Measurements from ENCODE around the gene PTEN.
A peak's percentile ranks its signal among the peaks of the same experiment; 100 is the strongest.

PTEN gene

GRCh38 chr10:87819289-87819585 is 44.2 kb upstream of the PTEN start:
- CTCF ChIA-PET: interaction anchor here (0.6 to 1.2 kb wide), 5 partner anchors 11 to 992 kb away, joined by 3 to 6 read pairs (median 4); no protein-coding TSS in a partner anchor
- Histone ChIP-seq H3K4me1 (ENCODE audit: control insufficient read depth, insufficient read depth, low read length) (peaks cover 13% of the 10 kb centered on the region; the same call in 1 of the 2 replicates), H3K9me3 (ENCODE audit: control insufficient read depth, insufficient read depth, low read depth, low read length) (no peaks in the 10 kb centered on the region), H3K36me3 (ENCODE audit: control insufficient read depth in 2 of 2, insufficient read depth in 1 of 2, low read length in 2 of 2) (peaks cover 2 to 3% of the 10 kb centered on the region in 2 experiments; a peak in 2 of 3 replicates), H3K4me3 (ENCODE audit: low read depth, low read length) (no peak overlapping the region), H3K27ac (ENCODE audit: extremely low read depth, low read depth, low read length) (no peak overlapping the region; the same call in 1 of the 2 replicates)
- TF ChIP-seq, protein P1, sequence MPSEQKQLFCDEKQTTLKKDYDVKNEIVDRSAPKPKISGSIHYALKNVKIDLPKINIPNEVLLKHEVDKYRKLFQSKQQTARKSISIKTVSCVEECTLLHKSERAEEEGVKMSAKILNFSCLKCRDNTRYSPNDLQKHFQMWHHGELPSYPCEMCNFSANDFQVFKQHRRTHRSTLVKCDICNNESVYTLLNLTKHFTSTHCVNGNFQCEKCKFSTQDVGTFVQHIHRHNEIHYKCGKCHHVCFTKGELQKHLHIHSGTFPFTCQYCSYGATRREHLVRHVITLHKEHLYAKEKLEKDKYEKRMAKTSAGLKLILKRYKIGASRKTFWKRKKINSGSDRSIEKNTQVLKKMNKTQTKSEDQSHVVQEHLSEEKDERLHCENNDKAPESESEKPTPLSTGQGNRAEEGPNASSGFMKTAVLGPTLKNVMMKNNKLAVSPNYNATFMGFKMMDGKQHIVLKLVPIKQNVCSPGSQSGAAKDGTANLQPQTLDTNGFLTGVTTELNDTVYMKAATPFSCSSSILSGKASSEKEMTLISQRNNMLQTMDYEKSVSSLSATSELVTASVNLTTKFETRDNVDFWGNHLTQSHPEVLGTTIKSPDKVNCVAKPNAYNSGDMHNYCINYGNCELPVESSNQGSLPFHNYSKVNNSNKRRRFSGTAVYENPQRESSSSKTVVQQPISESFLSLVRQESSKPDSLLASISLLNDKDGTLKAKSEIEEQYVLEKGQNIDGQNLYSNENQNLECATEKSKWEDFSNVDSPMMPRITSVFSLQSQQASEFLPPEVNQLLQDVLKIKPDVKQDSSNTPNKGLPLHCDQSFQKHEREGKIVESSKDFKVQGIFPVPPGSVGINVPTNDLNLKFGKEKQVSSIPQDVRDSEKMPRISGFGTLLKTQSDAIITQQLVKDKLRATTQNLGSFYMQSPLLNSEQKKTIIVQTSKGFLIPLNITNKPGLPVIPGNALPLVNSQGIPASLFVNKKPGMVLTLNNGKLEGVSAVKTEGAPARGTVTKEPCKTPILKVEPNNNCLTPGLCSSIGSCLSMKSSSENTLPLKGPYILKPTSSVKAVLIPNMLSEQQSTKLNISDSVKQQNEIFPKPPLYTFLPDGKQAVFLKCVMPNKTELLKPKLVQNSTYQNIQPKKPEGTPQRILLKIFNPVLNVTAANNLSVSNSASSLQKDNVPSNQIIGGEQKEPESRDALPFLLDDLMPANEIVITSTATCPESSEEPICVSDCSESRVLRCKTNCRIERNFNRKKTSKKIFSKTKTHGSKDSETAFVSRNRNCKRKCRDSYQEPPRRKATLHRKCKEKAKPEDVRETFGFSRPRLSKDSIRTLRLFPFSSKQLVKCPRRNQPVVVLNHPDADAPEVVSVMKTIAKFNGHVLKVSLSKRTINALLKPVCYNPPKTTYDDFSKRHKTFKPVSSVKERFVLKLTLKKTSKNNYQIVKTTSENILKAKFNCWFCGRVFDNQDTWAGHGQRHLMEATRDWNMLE (tag by site-specific recombination; conservative IDR thresholded peaks at IDR 0.05; ENCODE audit: low read depth): no peak
- TF ChIP-seq, protein P2, sequence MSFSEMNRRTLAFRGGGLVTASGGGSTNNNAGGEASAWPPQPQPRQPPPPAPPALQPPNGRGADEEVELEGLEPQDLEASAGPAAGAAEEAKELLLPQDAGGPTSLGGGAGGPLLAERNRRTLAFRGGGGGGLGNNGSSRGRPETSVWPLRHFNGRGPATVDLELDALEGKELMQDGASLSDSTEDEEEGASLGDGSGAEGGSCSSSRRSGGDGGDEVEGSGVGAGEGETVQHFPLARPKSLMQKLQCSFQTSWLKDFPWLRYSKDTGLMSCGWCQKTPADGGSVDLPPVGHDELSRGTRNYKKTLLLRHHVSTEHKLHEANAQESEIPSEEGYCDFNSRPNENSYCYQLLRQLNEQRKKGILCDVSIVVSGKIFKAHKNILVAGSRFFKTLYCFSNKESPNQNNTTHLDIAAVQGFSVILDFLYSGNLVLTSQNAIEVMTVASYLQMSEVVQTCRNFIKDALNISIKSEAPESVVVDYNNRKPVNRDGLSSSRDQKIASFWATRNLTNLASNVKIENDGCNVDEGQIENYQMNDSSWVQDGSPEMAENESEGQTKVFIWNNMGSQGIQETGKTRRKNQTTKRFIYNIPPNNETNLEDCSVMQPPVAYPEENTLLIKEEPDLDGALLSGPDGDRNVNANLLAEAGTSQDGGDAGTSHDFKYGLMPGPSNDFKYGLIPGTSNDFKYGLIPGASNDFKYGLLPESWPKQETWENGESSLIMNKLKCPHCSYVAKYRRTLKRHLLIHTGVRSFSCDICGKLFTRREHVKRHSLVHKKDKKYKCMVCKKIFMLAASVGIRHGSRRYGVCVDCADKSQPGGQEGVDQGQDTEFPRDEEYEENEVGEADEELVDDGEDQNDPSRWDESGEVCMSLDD (tag by site-specific recombination; IDR thresholded peaks at IDR 0.05): no peak
- TF ChIP-seq, protein P3, sequence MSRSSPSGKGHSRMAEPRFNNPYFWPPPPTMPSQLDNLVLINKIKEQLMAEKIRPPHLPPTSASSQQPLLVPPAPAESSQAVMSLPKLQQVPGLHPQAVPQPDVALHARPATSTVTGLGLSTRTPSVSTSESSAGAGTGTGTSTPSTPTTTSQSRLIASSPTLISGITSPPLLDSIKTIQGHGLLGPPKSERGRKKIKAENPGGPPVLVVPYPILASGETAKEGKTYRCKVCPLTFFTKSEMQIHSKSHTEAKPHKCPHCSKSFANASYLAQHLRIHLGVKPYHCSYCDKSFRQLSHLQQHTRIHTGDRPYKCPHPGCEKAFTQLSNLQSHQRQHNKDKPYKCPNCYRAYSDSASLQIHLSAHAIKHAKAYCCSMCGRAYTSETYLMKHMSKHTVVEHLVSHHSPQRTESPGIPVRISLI (tag by site-specific recombination; IDR thresholded peaks at IDR 0.05): peak; percentile 75; the same call in 1 of the 2 replicates
- TF ChIP-seq KLF9 (tag by site-specific recombination; IDR thresholded peaks at IDR 0.05; ENCODE audit: low read depth): no peak
- no peak for TF ChIP-seq YY2 (tag by site-specific recombination; IDR thresholded peaks at IDR 0.05)
- no peak for TF ChIP-seq ZNF274 (IDR thresholded peaks at IDR 0.05; ENCODE audit: low read length)
- TF ChIP-seq ZNF274 (tag by site-specific recombination; IDR thresholded peaks at IDR 0.05; ENCODE audit: borderline replicate concordance): no peak
- TF ChIP-seq ZNF157 (tag by site-specific recombination; IDR thresholded peaks at IDR 0.05): no peak
- POLR2A ChIA-PET: interaction anchor here (0.6 to 2.9 kb wide), 5 partner anchors 9 to 1240 kb away, joined by 5 to 30 read pairs (median 14); partner anchors contain the start of genes KLLN and PTEN

GRCh38 chr10:87826653-87827052 is 36.8 kb upstream of the PTEN start:
- Histone ChIP-seq H3K4me3 (ENCODE audit: low read depth, low read length) (no peak overlapping the region), H3K9me3 (ENCODE audit: control insufficient read depth, insufficient read depth, low read depth, low read length) (no peaks in the 10 kb centered on the region), H3K4me1 (ENCODE audit: control insufficient read depth, insufficient read depth, low read length) (no peaks in the 10 kb centered on the region), H3K27ac (ENCODE audit: extremely low read depth, low read depth, low read length) (no peak overlapping the region), H3K36me3 (ENCODE audit: control insufficient read depth in 2 of 2, insufficient read depth in 1 of 2, low read length in 2 of 2) (no peaks in the 10 kb centered on the region)
- ChIA-PET POLR2A (interaction anchor here (2.5 kb wide), 1 partner anchor 8 kb away, joined by 14 read pairs; the partner anchor contains the start of gene ATAD1), CTCF (no interaction called here)
- TF ChIP-seq GLIS1 (tag by site-specific recombination; IDR thresholded peaks at IDR 0.05): no peak
- no peak for TF ChIP-seq ZNF266 (tag by site-specific recombination; IDR thresholded peaks at IDR 0.05; ENCODE audit: low read depth)
- no peak for TF ChIP-seq ZNF280C (tag by site-specific recombination; IDR thresholded peaks at IDR 0.05)
- no peak for TF ChIP-seq REPIN1 (tag by site-specific recombination; IDR thresholded peaks at IDR 0.05; ENCODE audit: low read depth)
- no peak for TF ChIP-seq ZNF670 (tag by site-specific recombination; IDR thresholded peaks at IDR 0.05; ENCODE audit: low read depth)
- no peak for TF ChIP-seq SP7 (tag by site-specific recombination; IDR thresholded peaks at IDR 0.05)
- TF ChIP-seq ZBTB11 (tag by site-specific recombination; conservative IDR thresholded peaks at IDR 0.05; ENCODE audit: low read depth): no peak
- no peak for TF ChIP-seq ZSCAN30 (tag by site-specific recombination; IDR thresholded peaks at IDR 0.05)
- no peak for TF ChIP-seq ZNF677 (tag by site-specific recombination; IDR thresholded peaks at IDR 0.05)
- no peak for TF ChIP-seq ZNF175 (tag by site-specific recombination; IDR thresholded peaks at IDR 0.05)

Data from HEK293 (cell line).